ENCODE measurements around the gene RNF225. TPM values are rescaled to one million over a fixed set of nuclear protein-coding genes. Genes with fewer than 3 reads are reported as not detected.
"Not testable (repeated sequence)": the region's sequence is repeated elsewhere in the genome, so short reads cannot be mapped to it uniquely, and the experiment has no call there.

Gene RNF225
- total RNA-seq, 1 donor from 2014 or later: not detected

- DNase-seq: peak; percentile 50
These were observed 13.7 kb downstream of the RNF225 start for GRCh38 chr19:58409010-58409790.

- DNase-seq: no peak
These were observed 21.1 kb downstream of the RNF225 start for GRCh38 chr19:58416604-58417003.

GRCh38 chr19:58417071-58417470 is 21.6 kb downstream of the RNF225 start:
- DNase-seq: no peak

GRCh38 chr19:58428617-58429016 is 33.2 kb downstream of the RNF225 start:
- DNase-seq: no peak

GRCh38 chr19:58429745-58430144 is 34.3 kb downstream of the RNF225 start:
- no peak for DNase-seq

- DNase-seq: no peak
These were observed 38.8 kb downstream of the RNF225 start for GRCh38 chr19:58434217-58434616.

- DNase-seq: peak; percentile 100
These were observed 44.4 kb downstream of the RNF225 start, which contains the start of gene ZNF132 for GRCh38 chr19:58439576-58440554. TSS of gene ZNF132 (minus strand) at chr19:58440153. CDS start at chr19:58439821, 332 bp downstream.

GRCh38 chr19:58440556-58440955 is 45.1 kb downstream of the RNF225 start:
- DNase-seq: no peak

- DNase-seq: not testable (repeated sequence)
These were observed 47.5 kb downstream of the RNF225 start for GRCh38 chr19:58442986-58443385.

Other genes starting within 250 kb of the RNF225 start
- gene ZNF329, start 244.9 kb upstream of the RNF225 start, total RNA-seq: 13.1 and 14.6 TPM in 2 replicates
- 21.0 and 21.3 TPM in 2 replicates for gene ZNF274, start 212.6 kb upstream of the RNF225 start, total RNA-seq
- gene ZNF544, start 166.7 kb upstream of the RNF225 start, total RNA-seq: 57.9 and 67.4 TPM in 2 replicates
- gene ZNF8, start 116.7 kb upstream of the RNF225 start, total RNA-seq: 5.6 and 6.1 TPM in 2 replicates
- gene ERVK3-1, start 90.3 kb upstream of the RNF225 start, total RNA-seq: 24.1 and 31.8 TPM in 2 replicates
- gene ZSCAN22, start 68.7 kb upstream of the RNF225 start, total RNA-seq: 3.4 and 3.7 TPM in 2 replicates
- 0.37 and 12.4 TPM in 2 replicates for gene A1BG, start 42.2 kb upstream of the RNF225 start, total RNA-seq
- gene ZNF497, start 32.9 kb upstream of the RNF225 start, total RNA-seq: 1.3 and 2.9 TPM in 2 replicates
- gene ZNF837, start 14.6 kb upstream of the RNF225 start, total RNA-seq: 3.5 and 4.1 TPM in 2 replicates
- 1,348 and 2,550 TPM in 2 replicates for gene RPS5, start 8.4 kb upstream of the RNF225 start, total RNA-seq
- gene ZNF584, start 13.0 kb downstream of the RNF225 start, total RNA-seq: 8.2 and 12.0 TPM in 2 replicates
- gene ZNF132, start 44.5 kb downstream of the RNF225 start, total RNA-seq: 7.5 and 7.6 TPM in 2 replicates
- 7.8 and 8.2 TPM in 2 replicates for gene ZNF324B, start 56.0 kb downstream of the RNF225 start, total RNA-seq
- 13.1 and 18.5 TPM in 2 replicates for gene ZNF324, start 71.4 kb downstream of the RNF225 start, total RNA-seq
- 7.1 and 7.6 TPM in 2 replicates for gene ZNF446, start 80.7 kb downstream of the RNF225 start, total RNA-seq
- 3.7 and 4.1 TPM in 2 replicates for gene SLC27A5, start 116.3 kb downstream of the RNF225 start, total RNA-seq
- 6.1 and 9.3 TPM in 2 replicates for gene ZBTB45, start 124.2 kb downstream of the RNF225 start, total RNA-seq
- gene TRIM28, start 148.4 kb downstream of the RNF225 start, total RNA-seq: 259 and 492 TPM in 2 replicates
- 84.6 and 107 TPM in 2 replicates for gene CHMP2A, start 159.4 kb downstream of the RNF225 start, total RNA-seq
- gene UBE2M, start 163.0 kb downstream of the RNF225 start, total RNA-seq: 58.9 and 67.6 TPM in 2 replicates
- 14.5 and 15.8 TPM in 2 replicates for gene MZF1, start 177.7 kb downstream of the RNF225 start, total RNA-seq

Measured in dermis blood vessel endothelial cell (primary cell).